GM12874 (cell line): Measurements from ENCODE around the gene JAK2.

Source experiments
- CTCF ChIP-seq: IDR thresholded peaks from 2 replicates; pipeline ENCODE4 v1.5.1; 2011; ENCODE audit warnings: low read depth, mild to moderate bottlenecking, control low read depth, low read length, moderate library complexity; ENCODE audit not compliant: insufficient read depth

Gene JAK2

GRCh38 chr9:4994166-4994890, 9.3 kb downstream of the JAK2 start:
- TF ChIP-seq CTCF: no peak

GRCh38 chr9:4997196-4997595, 12.1 kb downstream of the JAK2 start:
- no peak for TF ChIP-seq CTCF

- no peak for TF ChIP-seq CTCF
Measured at GRCh38 chr9:4997631-4998030, 12.6 kb downstream of the JAK2 start.

GRCh38 chr9:5002811-5003210, 17.7 kb downstream of the JAK2 start:
- TF ChIP-seq CTCF: no peak

GRCh38 chr9:5004481-5004880, 19.4 kb downstream of the JAK2 start:
- no peak for TF ChIP-seq CTCF

- no peak for TF ChIP-seq CTCF
Measured at GRCh38 chr9:5008202-5008601, 23.1 kb downstream of the JAK2 start.

GRCh38 chr9:5013374-5013773, 28.3 kb downstream of the JAK2 start:
- no peak for TF ChIP-seq CTCF
